HG03460 (cell line): ENCODE results near the gene MYL7.
"Not testable (repeated sequence)": the region's sequence is repeated elsewhere in the genome, so short reads cannot be mapped to it uniquely, and the experiment has no call there.

ENCODE experiments used
- ATAC-seq: cut with Tn5 transposase; IDR thresholded peaks from one replicate; pipeline ENCODE4 v1.9.1; 2021; ENCODE audit not compliant: unreplicated experiment

MYL7 gene

GRCh38 chr7:44172352-44172751 lies 31.2 kb upstream of the MYL7 start:
- no peak for ATAC-seq

DNA sequence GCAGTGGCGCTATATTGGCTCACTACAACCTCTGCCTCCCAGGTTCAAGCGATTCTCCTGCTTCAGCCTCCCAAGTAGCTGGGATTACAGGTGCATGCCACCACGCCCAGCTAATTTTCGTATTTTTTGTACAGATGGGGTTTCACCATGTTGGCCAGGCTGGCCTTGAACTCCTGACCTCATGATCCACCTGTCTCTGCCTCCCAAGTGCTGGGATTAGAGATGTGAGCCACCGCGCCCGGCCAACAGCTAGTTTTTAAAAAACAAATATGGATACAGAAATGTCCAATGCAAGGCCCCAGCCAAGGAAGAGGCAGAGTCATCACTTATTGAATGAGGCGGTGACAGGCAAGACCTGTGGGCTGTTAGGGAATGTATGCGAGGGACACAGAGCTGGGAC lies 30.8 kb upstream of the MYL7 start:
- not testable (repeated sequence) for ATAC-seq

DNA sequence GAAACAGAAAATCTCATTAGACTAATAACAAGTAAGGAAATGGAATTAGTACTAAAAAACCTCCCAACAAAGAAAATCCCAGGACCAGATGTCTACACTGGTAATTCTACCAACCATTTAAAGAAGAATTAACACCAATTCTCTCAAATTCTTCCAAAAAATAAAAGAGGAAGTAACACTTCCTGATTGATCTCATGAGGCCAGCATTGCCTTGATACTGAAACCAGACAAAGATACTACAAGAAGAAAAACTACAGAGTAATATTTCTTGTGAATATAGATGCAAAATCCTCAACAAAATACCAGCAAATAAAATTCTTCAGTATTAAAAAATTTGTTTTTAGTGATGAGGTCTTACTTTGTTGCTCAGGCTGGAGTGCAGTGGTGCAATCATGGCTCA lies 26.8 kb upstream of the MYL7 start:
- ATAC-seq, result no peak

DNA sequence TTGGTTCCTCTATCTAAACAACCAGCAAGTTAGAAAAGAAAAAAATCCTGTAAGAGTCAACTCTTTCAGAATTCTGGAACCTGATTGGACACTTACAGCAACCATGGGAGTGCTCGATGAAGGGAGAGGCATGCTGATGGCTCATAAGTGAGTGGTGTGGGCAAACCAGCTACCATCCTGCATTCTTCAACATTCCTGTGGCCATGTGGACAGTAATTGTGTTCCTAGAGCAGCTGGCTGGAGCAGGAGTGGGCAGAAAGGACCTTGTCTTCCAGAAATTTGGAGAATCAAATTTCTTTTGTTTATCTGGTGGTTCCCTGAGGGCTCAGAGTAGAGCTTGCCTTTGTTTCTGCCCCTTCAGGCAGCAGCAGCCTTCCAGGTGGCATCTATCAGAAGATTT lies 22.5 kb upstream of the MYL7 start:
- ATAC-seq, result no peak

GRCh38 chr7:44162785-44163395 lies 21.8 kb upstream of the MYL7 start:
- no peak for ATAC-seq

GRCh38 chr7:44162179-44162578 lies 21.0 kb upstream of the MYL7 start:
- ATAC-seq, result no peak

DNA sequence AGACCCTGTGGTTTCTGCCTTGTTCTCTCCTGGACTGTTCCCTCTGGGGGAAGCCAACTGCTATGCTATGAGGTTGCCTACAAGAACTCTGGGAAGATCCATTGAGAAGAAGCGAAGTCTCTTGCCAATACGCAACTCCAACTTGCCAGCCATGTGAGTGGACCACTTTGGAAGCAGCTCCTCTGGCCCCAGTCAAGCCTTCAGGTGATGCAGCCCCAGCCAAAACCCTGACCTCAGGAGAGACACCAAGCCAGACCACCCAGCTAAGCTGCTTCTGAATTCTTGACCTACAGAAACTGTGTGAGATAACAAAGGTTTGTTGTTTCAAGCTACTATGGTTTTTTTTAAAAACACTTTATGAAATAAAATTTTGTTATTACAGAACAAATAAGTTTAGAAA lies 20.2 kb upstream of the MYL7 start:
- ATAC-seq, result no peak

DNA sequence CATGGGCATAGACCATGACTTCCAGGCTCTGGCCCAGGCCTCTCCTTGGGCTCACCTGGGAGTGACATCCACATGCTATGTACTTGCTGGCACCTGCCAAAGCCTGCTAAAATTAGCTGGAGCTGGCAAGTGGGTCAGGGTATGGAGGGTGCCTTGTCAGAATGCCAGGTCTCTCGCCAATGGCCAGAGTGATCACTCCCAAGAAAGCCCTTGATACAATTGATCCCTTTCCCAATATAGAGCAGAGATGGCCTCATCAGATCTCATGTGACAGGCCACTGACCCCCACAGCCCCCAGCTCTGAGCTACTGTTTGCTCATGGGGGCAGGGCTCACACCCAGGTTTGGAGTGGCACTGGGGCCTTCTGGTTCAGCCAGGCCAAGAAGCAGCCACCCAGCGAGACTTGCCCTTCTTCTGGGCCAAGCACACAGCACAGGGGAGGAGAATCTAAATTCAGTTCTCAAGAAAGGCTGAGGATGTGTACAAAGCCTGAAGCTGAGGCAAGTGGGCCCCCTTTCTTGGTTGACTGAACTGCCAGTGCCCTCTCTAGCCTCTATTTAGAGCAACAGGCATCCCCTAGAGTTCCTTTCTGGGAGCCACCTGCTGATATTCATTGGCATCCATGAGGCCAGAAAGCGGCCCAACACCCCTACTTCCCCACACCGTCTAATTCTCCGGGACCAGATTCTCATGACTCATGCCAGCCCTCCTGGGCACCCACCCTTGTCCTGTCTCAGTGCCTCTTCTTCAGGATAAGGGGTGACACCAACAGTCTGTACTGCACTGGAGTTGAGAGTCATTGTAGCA lies 18.9 kb upstream of the MYL7 start:
- no peak for ATAC-seq

- ATAC-seq, result no peak
Measured at GRCh38 chr7:44158873-44159631, 17.9 kb upstream of the MYL7 start.

- no peak for ATAC-seq
Measured at GRCh38 chr7:44158096-44158872, 17.2 kb upstream of the MYL7 start.

GRCh38 chr7:44157116-44158080 lies 16.3 kb upstream of the MYL7 start:
- no peak for ATAC-seq

GRCh38 chr7:44156453-44157010 lies 15.4 kb upstream of the MYL7 start:
- ATAC-seq, result no peak

DNA sequence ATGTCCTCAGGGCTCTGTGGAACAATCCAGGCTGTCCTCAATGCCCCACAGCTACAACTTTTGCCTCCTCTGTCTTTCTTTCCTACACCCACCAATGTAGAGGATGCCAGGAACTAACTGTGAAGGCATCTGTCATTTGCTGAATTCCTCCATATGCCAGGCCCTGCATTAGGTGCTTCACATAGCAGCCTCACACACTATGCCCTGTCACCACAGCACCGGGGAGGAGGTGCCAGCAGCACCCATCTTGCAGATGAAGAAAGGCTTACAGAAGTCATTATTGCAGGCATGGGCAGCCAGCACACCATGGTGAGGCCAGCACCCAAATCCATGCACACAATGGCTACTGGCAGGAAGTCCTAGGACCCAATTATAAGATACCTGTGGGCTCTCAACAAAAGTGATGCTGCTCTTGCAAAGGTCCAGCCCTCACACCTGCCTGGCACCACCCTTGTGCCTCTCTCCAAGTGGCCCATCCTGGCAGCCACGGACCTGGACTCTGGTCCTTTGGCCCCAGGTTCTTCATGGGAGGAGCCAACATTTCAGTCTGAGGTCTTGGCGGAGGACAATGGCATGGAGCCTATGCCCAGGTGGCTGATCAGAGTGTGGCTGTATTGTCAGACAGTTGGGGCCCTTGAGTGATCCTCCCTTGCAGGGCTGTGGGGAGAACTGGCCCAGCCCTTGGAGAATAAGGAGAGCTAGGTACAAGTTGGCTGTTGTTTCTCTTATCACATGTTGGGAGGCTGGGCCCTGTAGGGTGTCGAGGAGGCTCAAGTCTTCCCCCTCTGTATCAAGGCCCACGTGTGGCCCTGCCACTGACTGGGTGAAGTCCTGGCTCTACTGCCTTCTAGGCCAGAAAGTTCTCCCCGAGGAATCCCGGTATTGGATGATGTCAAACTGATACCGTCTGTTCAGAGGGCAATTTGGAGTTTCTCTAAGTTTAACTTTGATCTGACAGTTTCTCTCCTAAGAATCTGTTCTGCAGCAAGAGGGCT lies 14.4 kb upstream of the MYL7 start:
- no peak for ATAC-seq

- ATAC-seq, result no peak
Measured at GRCh38 chr7:44154703-44155102, 13.6 kb upstream of the MYL7 start.

DNA sequence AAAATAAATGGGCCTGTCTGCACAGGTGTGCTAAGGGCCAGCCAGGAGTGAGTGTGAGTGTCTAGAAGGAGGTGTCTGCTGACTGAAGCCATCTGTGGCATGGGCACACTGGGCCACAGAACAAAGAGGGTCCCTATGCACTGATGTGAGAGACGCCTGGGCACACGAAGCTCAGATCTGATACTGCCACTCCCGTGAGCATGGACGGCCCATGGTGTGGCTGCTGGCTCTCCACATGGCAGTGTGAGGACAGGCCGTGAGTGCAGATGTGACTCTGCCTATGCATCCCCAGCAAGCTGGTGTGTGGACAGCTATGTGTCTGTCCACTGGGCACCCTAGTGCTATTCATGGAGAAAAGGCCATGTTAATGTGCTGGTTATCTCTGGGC lies 12.8 kb upstream of the MYL7 start:
- ATAC-seq, result no peak

- ATAC-seq, result no peak
Measured at GRCh38 chr7:44152971-44153947, 12.1 kb upstream of the MYL7 start.

DNA sequence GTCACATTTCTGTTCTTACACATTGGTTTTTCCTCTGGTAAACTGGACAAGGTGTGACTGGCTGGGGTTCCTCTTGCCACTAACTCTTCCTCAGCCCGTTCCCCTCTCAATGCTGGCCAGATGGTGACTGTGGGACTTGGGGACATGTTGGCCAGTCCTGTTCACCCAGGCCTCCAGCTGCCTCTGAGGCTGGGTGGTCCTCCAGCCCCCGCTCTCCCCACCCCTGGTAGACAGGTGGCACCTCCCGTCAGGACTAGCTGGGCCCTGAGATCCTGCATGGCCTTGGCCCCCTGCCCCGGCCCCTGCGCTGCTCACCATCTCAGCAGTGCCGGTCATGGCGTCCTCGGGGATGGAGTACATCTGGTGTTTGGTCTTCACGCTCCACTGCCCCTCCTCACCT lies 10.8 kb upstream of the MYL7 start:
- ATAC-seq, result no peak
